Measurements from ENCODE around the gene GAN.
A peak's percentile ranks its signal among the peaks of the same experiment; 100 is the strongest.
"Not testable (repeated sequence)": the region's sequence is repeated elsewhere in the genome, so short reads cannot be mapped to it uniquely, and the experiment has no call there.

GAN gene

GRCh38 chr16:81401035-81401950 lies 86.5 kb downstream of the GAN start:
- peak; percentile 44 for DNase-seq (ENCODE audit: low spot score)

- no peak for DNase-seq (ENCODE audit: low spot score)
These were observed 88.4 kb downstream of the GAN start for GRCh38 chr16:81403208-81403600.

GRCh38 chr16:81403601-81404391 lies 89.0 kb downstream of the GAN start:
- DNase-seq (ENCODE audit: low spot score) = peak; percentile 89

- DNase-seq (ENCODE audit: low spot score) = not testable (repeated sequence)
These were observed 90.2 kb downstream of the GAN start for GRCh38 chr16:81405002-81405401.

- DNase-seq (ENCODE audit: low spot score) = peak; percentile 86
These were observed 90.9 kb downstream of the GAN start for GRCh38 chr16:81405702-81406113.

- no peak for DNase-seq (ENCODE audit: low spot score)
These were observed 93.7 kb downstream of the GAN start for GRCh38 chr16:81408409-81408950.

- no peak for DNase-seq (ENCODE audit: low spot score)
These were observed 94.3 kb downstream of the GAN start for GRCh38 chr16:81409016-81409556.

- DNase-seq (ENCODE audit: low spot score) = no peak
These were observed 96.0 kb downstream of the GAN start for GRCh38 chr16:81410643-81411293.

GRCh38 chr16:81413245-81413990 lies 98.7 kb downstream of the GAN start:
- no peak for DNase-seq (ENCODE audit: low spot score)

GRCh38 chr16:81415751-81416150 lies 101.0 kb downstream of the GAN start:
- DNase-seq (ENCODE audit: low spot score) = no peak

GRCh38 chr16:81416749-81417148 lies 102.0 kb downstream of the GAN start:
- no peak for DNase-seq (ENCODE audit: low spot score)

GRCh38 chr16:81417210-81417609 lies 102.4 kb downstream of the GAN start:
- DNase-seq (ENCODE audit: low spot score) = no peak

- DNase-seq (ENCODE audit: low spot score) = no peak
These were observed 105.0 kb downstream of the GAN start for GRCh38 chr16:81419806-81420205.

- DNase-seq (ENCODE audit: low spot score) = no peak
These were observed 106.4 kb downstream of the GAN start for GRCh38 chr16:81421126-81421525.

- DNase-seq (ENCODE audit: low spot score) = no peak
These were observed 106.8 kb downstream of the GAN start for GRCh38 chr16:81421536-81421935.

- DNase-seq (ENCODE audit: low spot score) = not testable (repeated sequence)
These were observed 107.4 kb downstream of the GAN start for GRCh38 chr16:81422153-81422552.

- DNase-seq (ENCODE audit: low spot score) = no peak
These were observed 110.0 kb downstream of the GAN start for GRCh38 chr16:81424771-81425170.

GRCh38 chr16:81427219-81427618 lies 112.5 kb downstream of the GAN start:
- no peak for DNase-seq (ENCODE audit: low spot score)

- peak; percentile 67 for DNase-seq (ENCODE audit: low spot score)
These were observed 114.3 kb downstream of the GAN start for GRCh38 chr16:81429045-81429521.

GRCh38 chr16:81431554-81432353 lies 117.0 kb downstream of the GAN start:
- peak; percentile 60 for DNase-seq (ENCODE audit: low spot score)
